Uterus (tissue), 4 donors: ENCODE data around the gene HOOK2. TPM values are rescaled to one million over a fixed set of nuclear protein-coding genes. Genes with fewer than 3 reads are reported as not detected.

ENCODE experiments used
- DNase-seq, 2 donors: peaks; one replicate each; pipeline ENCODE4 v3.0.0-alpha.2; 2019 to 2020
- H3K27ac ChIP-seq, 2 donors: fragments of 200-600 bp; sonication (generic); 1 replicate in 1 of 2; 2 replicates in 1 of 2; pipeline ENCODE4 v1.5.1; 2016 to 2018
- H3K27me3 ChIP-seq, 2 donors: fragments of 200-600 bp; sonication (generic); one replicate each; pipeline ENCODE4 v1.5.1; 2018 to 2019; ENCODE audit warnings: control low read depth in 1 of 2
- H3K36me3 ChIP-seq, 2 donors: fragments of 200-600 bp; sonication (generic); one replicate each; pipeline ENCODE4 v1.5.1; 2019; ENCODE audit warnings: control low read depth in 1 of 2
- H3K4me1 ChIP-seq, 2 donors: fragments of 200-600 bp; sonication (generic); one replicate each; pipeline ENCODE4 v1.5.1; 2018 to 2019; ENCODE audit warnings: control low read depth in 1 of 2
- H3K4me3 ChIP-seq, 2 donors: fragments of 200-600 bp; sonication (generic); 1 replicate in 1 of 2; 2 replicates in 1 of 2; pipeline ENCODE4 v1.5.1; 2018 to 2019; ENCODE audit warnings: mild to moderate bottlenecking in 1 of 2
- H3K9me3 ChIP-seq, 2 donors: fragments of 200-600 bp; sonication (generic); one replicate each; pipeline ENCODE4 v1.5.1; 2019; ENCODE audit warnings: control low read depth in 1 of 2
- CTCF ChIP-seq, 4 experiments: fragments of 200-600 bp in 2 of 4; fragments of 450-650 bp in 2 of 4; sonication (generic) in 2 of 4; IDR thresholded peaks; one replicate each; pipeline ENCODE4 v1.5.1; 2016 to 2019; ENCODE audit warnings: antibody characterized with exemption in 4 of 4, mild to moderate bottlenecking in 2 of 4, moderate library complexity in 1 of 4
- POLR2A ChIP-seq, 2 donors: fragments of 450-650 bp; IDR thresholded peaks; one replicate each; pipeline ENCODE4 v1.6.1; 2016; ENCODE audit warnings: antibody characterized with exemption in 2 of 2, mild to moderate bottlenecking in 1 of 2, moderate library complexity in 1 of 2
- intact Hi-C: fragments of 100-400 bp; cut with DNase I; formaldehyde crosslinking; loops from one replicate; pipeline ENCODE4 v1.15.1; 2023; ENCODE audit warnings: low total_unique reads
- total RNA-seq, 4 donors: library from RNA; depleted of rRNA in 3 of 4; stranded (reverse); fragments of >200 nt in 3 of 4; gene quantifications; one replicate each; pipeline versions ENCODE4 v1.1.0 to v1.2.4, GENCODE V29; 2014 to 2023
- donor health status: DM: yes; HTN: yes; CAD: no.

Gene HOOK2
- total RNA-seq, 4 donors from 2014 or later = 0.59 to 37.5 (median 14.0) TPM

GRCh38 chr19:12723381-12723640, 52.0 kb downstream of the HOOK2 start:
- peak overlapping the region; percentile 98 for H3K27ac ChIP-seq
- peaks cover 4 to 5% of the 10 kb centered on the region in 2 donors for H3K4me1 ChIP-seq
- no peaks in the 10 kb centered on the region for H3K27me3 ChIP-seq
- intact Hi-C loops = no loop called here
- TF ChIP-seq POLR2A (IDR thresholded peaks at IDR 0.05) (no peak), CTCF (IDR thresholded peaks at IDR 0.05) (no peak)
- peak overlapping the region; percentile 71 to 86 for H3K4me3 ChIP-seq
- DNase-seq = no peak
- H3K36me3 ChIP-seq = no peaks in the 10 kb centered on the region
- no peaks in the 10 kb centered on the region for H3K9me3 ChIP-seq

GRCh38 chr19:12722566-12723380, 52.6 kb downstream of the HOOK2 start:
- Histone ChIP-seq H3K4me1 (peaks cover 4 to 5% of the 10 kb centered on the region in 2 donors), H3K36me3 (no peaks in the 10 kb centered on the region), H3K4me3 (peak overlapping the region; percentile 71 to 86), H3K27ac (peak overlapping the region; percentile 98), H3K27me3 (no peaks in the 10 kb centered on the region), H3K9me3 (no peaks in the 10 kb centered on the region)
- TF ChIP-seq POLR2A (IDR thresholded peaks at IDR 0.05) = peak in 1 of 2 donors; percentile 42
- TF ChIP-seq CTCF (IDR thresholded peaks at IDR 0.05) = peak in 1 of 4 experiments; percentile 23
- DNase-seq = peak; percentile 94 to 99
- intact Hi-C loops = no loop called here

- intact Hi-C loops = no loop called here
- H3K27ac ChIP-seq = peak overlapping the region; percentile 98
- H3K36me3 ChIP-seq = no peaks in the 10 kb centered on the region
- no peaks in the 10 kb centered on the region for H3K27me3 ChIP-seq
- peak; percentile 70 to 75 for DNase-seq
- H3K9me3 ChIP-seq = no peaks in the 10 kb centered on the region
- peak overlapping the region; percentile 71 to 86 for H3K4me3 ChIP-seq
- peaks cover 4 to 5% of the 10 kb centered on the region in 2 donors for H3K4me1 ChIP-seq
- TF ChIP-seq CTCF (IDR thresholded peaks at IDR 0.05) (no peak), POLR2A (IDR thresholded peaks at IDR 0.05) (no peak)
Observed at GRCh38 chr19:12721656-12722565, 53.4 kb downstream of the HOOK2 start.

GRCh38 chr19:12720851-12721655, 54.3 kb downstream of the HOOK2 start:
- peak in 1 of 2 donors; percentile 43 for DNase-seq
- Histone ChIP-seq H3K4me1 (peaks cover 4 to 5% of the 10 kb centered on the region in 2 donors), H3K27me3 (no peaks in the 10 kb centered on the region), H3K27ac (peak overlapping the region; percentile 98), H3K4me3 (peak overlapping the region; percentile 71 to 86), H3K9me3 (no peaks in the 10 kb centered on the region), H3K36me3 (no peaks in the 10 kb centered on the region)
- intact Hi-C loops = no loop called here
- TF ChIP-seq CTCF (IDR thresholded peaks at IDR 0.05) (no peak), POLR2A (IDR thresholded peaks at IDR 0.05) (no peak)
